Measurements from ENCODE around the gene BNC1. TPM values are rescaled to one million over a fixed set of nuclear protein-coding genes. Genes with fewer than 3 reads are reported as not detected.
A peak's percentile ranks its signal among the peaks of the same experiment; 100 is the strongest.

BNC1 gene
- 3.6 and 5.1 TPM in 2 replicates for total RNA-seq
- 2.8 TPM for polyA plus RNA-seq (2012)

- DNase-seq (ENCODE audit: low read depth) = no peak
These were observed at the start of gene BNC1 for GRCh38 chr15:83284559-83285283. Gene BNC1 (minus strand): TSS chr15:83284664. CDS start chr15:83284628, 36 bp downstream.

- no peak for DNase-seq (ENCODE audit: low read depth)
These were observed 42.6 kb upstream of the BNC1 start for GRCh38 chr15:83327041-83327440.

GRCh38 chr15:83324799-83325198 lies 40.3 kb upstream of the BNC1 start:
- DNase-seq (ENCODE audit: low read depth) = no peak

- peak; percentile 81 for DNase-seq (ENCODE audit: low read depth)
These were observed 38.8 kb upstream of the BNC1 start for GRCh38 chr15:83323296-83323711.

- no peak for DNase-seq (ENCODE audit: low read depth)
These were observed 38.2 kb upstream of the BNC1 start for GRCh38 chr15:83322691-83323090.

GRCh38 chr15:83322061-83322460 lies 37.6 kb upstream of the BNC1 start:
- peak; percentile 55 for DNase-seq (ENCODE audit: low read depth)

- peak; percentile 37 for DNase-seq (ENCODE audit: low read depth)
These were observed 36.4 kb upstream of the BNC1 start for GRCh38 chr15:83320844-83321243.

GRCh38 chr15:83320404-83320803 lies 35.9 kb upstream of the BNC1 start:
- DNase-seq (ENCODE audit: low read depth) = peak; percentile 24

GRCh38 chr15:83319771-83320170 lies 35.3 kb upstream of the BNC1 start:
- no peak for DNase-seq (ENCODE audit: low read depth)

- DNase-seq (ENCODE audit: low read depth) = no peak
These were observed 34.5 kb upstream of the BNC1 start for GRCh38 chr15:83318861-83319415.

- DNase-seq (ENCODE audit: low read depth) = no peak
These were observed 33.6 kb upstream of the BNC1 start for GRCh38 chr15:83318036-83318435.

- no peak for DNase-seq (ENCODE audit: low read depth)
These were observed 27.6 kb upstream of the BNC1 start for GRCh38 chr15:83312071-83312470.

- peak; percentile 43 for DNase-seq (ENCODE audit: low read depth)
These were observed 26.3 kb upstream of the BNC1 start for GRCh38 chr15:83310521-83311456.

GRCh38 chr15:83308671-83309070 lies 24.2 kb upstream of the BNC1 start:
- DNase-seq (ENCODE audit: low read depth) = no peak

GRCh38 chr15:83306561-83306960 lies 22.1 kb upstream of the BNC1 start:
- DNase-seq (ENCODE audit: low read depth) = no peak

GRCh38 chr15:83305704-83306291 lies 21.3 kb upstream of the BNC1 start:
- DNase-seq (ENCODE audit: low read depth) = peak; percentile 32

- no peak for DNase-seq (ENCODE audit: low read depth)
These were observed 20.6 kb upstream of the BNC1 start for GRCh38 chr15:83304861-83305703.

GRCh38 chr15:83303535-83303934 lies 19.1 kb upstream of the BNC1 start:
- DNase-seq (ENCODE audit: low read depth) = no peak

GRCh38 chr15:83300826-83301225 lies 16.4 kb upstream of the BNC1 start:
- DNase-seq (ENCODE audit: low read depth) = no peak

GRCh38 chr15:83299462-83299861 lies 15.0 kb upstream of the BNC1 start:
- no peak for DNase-seq (ENCODE audit: low read depth)

- no peak for DNase-seq (ENCODE audit: low read depth)
These were observed 11.0 kb upstream of the BNC1 start for GRCh38 chr15:83295417-83295816.

Measured in myocyte (in vitro differentiated cells).